HepG2 (cell line): ENCODE results near the gene GOLGB1. TPM values are rescaled to one million over a fixed set of nuclear protein-coding genes. Genes with fewer than 3 reads are reported as not detected.
"Not testable (repeated sequence)": the region's sequence is repeated elsewhere in the genome, so short reads cannot be mapped to it uniquely, and the experiment has no call there.

Experiments
- ATAC-seq: fragments of 200-7000 bp; cut with Tn5 transposase; 3 replicates; pipeline ENCODE4 v1.9.1; 2020; ENCODE audit warnings: mild to moderate bottlenecking, moderate library complexity
- BruUV-seq: library from RNA; stranded (reverse); fragments of 400-500 nt; replicated peaks from 2 replicates; lab custom pipeline; 2021; lab: Mats Ljungman, UMichigan
- CTCF ChIA-PET: fragments of 300-600 bp; formaldehyde crosslinking; extraction: SDS; loops from one replicate; lab custom pipeline; 2021; ENCODE audit warnings: low total read pairs, inconsistent platforms, low intra/inter-chr PET ratio; lab: Yijun Ruan, JAX
- POLR2A ChIA-PET: fragments of 350-600 bp; sonication (Branson Sonifier 250); formaldehyde crosslinking; loops from one replicate; lab custom pipeline; 2020; ENCODE audit warnings: antibody characterized with exemption, inconsistent platforms; lab: Yijun Ruan, JAX
- DNase-seq: peaks from one replicate; pipeline ENCODE4 v3.0.0-alpha.2; 2015; ENCODE audit warnings: low spot score
- FAIRE-seq: peaks from 3 replicates; lab custom pipeline; 2011; peaks lifted over from hg19 to GRCh38; lab: Jason Lieb, UNC
- H2AFZ ChIP-seq: one replicate; pipeline ENCODE4 v1.6.1; 2011; ENCODE audit warnings: low read length, inconsistent platforms
- H3K27ac ChIP-seq: fragments of 300-600 bp; 3 replicates; pipeline ENCODE4 v1.8.0; 2011; ENCODE audit warnings: mixed run types, mild to moderate bottlenecking, mixed read lengths, low read length, inconsistent platforms; ENCODE audit not compliant: insufficient read depth; ENCODE audit errors: extremely low read length
- H3K27me3 ChIP-seq, 2 experiments: fragments of 200-600 bp in 1 of 2; 2 replicates in 1 of 2; 3 replicates in 1 of 2; pipeline versions ENCODE4 v1.6.0 to v1.8.0; 2011; ENCODE audit warnings: low read length in 2 of 2, mild to moderate bottlenecking in 2 of 2, moderate library complexity in 2 of 2, inconsistent platforms in 1 of 2; ENCODE audit not compliant: insufficient read depth in 2 of 2, control insufficient read depth in 1 of 2
- H3K36me3 ChIP-seq, 2 experiments: fragments of 200-600 bp in 1 of 2; replicated peaks in 1 of 2; 2 replicates in 1 of 2; 3 replicates in 1 of 2; pipeline versions ENCODE4 v1.5.1 to v1.8.0; 2011; ENCODE audit warnings: low read length in 2 of 2, inconsistent platforms in 1 of 2; ENCODE audit not compliant: insufficient read depth in 2 of 2, control insufficient read depth in 1 of 2
- H3K4me1 ChIP-seq: 2 replicates; pipeline ENCODE4 v1.5.1; 2012; ENCODE audit warnings: low read length, inconsistent platforms; ENCODE audit not compliant: insufficient read depth
- H3K4me2 ChIP-seq: 2 replicates; pipeline ENCODE4 v1.6.0; 2011; ENCODE audit warnings: low read depth, low read length, inconsistent platforms
- H3K4me3 ChIP-seq, 3 experiments: fragments of 200-600 bp in 1 of 3; sonication (generic), shearing (Covaris generic) in 1 of 3; replicated peaks in 1 of 3; 2 replicates each; pipeline ENCODE4 v1.5.1; 2011 to 2016; ENCODE audit warnings: low read length in 3 of 3, inconsistent platforms in 2 of 3, low read depth in 2 of 3, mild to moderate bottlenecking in 2 of 3, control low read depth in 1 of 3, mixed read lengths in 1 of 3; ENCODE audit not compliant: insufficient read depth in 1 of 3
- H3K79me2 ChIP-seq: one replicate; pipeline ENCODE4 v1.6.1; 2011; ENCODE audit warnings: low read length, inconsistent platforms; ENCODE audit not compliant: insufficient read depth
- H3K9ac ChIP-seq: 2 replicates; pipeline ENCODE4 v1.6.0; 2011; ENCODE audit warnings: mild to moderate bottlenecking, low read depth, low read length, inconsistent platforms; ENCODE audit not compliant: insufficient read depth
- H3K9me3 ChIP-seq: 2 replicates; pipeline ENCODE4 v1.5.1; 2012; ENCODE audit warnings: mild to moderate bottlenecking, low read length
- H4K20me1 ChIP-seq: 2 replicates; pipeline ENCODE4 v1.6.0; 2011; ENCODE audit warnings: inconsistent platforms, mild to moderate bottlenecking, low read length, moderate library complexity; ENCODE audit not compliant: insufficient read depth
- ARHGAP35 ChIP-seq: sonication (generic); formaldehyde crosslinking; IDR thresholded peaks from 2 replicates; pipeline ENCODE4 v1.9.0; 2022; ENCODE audit warnings: mild to moderate bottlenecking, inconsistent platforms, moderate library complexity, missing genetic modification reagents, borderline replicate concordance
- HIVEP1 ChIP-seq: sonication (generic); formaldehyde crosslinking; IDR thresholded peaks from 2 replicates; pipeline ENCODE4 v1.4.0; 2020; ENCODE audit warnings: mild to moderate bottlenecking, missing genetic modification reagents
- IKZF1 ChIP-seq: fragments of 450-650 bp; IDR thresholded peaks from 2 replicates; pipeline ENCODE4 v1.7.1; 2016
- LCORL ChIP-seq, 2 experiments: fragments of 450-650 bp in 1 of 2; sonication (generic) in 1 of 2; formaldehyde crosslinking in 1 of 2; IDR thresholded peaks; 2 replicates each; pipeline versions ENCODE4 v1.5.0 to v1.6.1; 2017 to 2020; ENCODE audit warnings: antibody characterized with exemption in 1 of 2, missing genetic modification reagents in 1 of 2
- MEF2D ChIP-seq: sonication (generic); formaldehyde crosslinking; IDR thresholded peaks from 2 replicates; pipeline ENCODE4 v1.5.1; 2020; ENCODE audit warnings: mild to moderate bottlenecking, missing genetic modification reagents
- NPAS2 ChIP-seq: sonication (generic); formaldehyde crosslinking; IDR thresholded peaks from 2 replicates; pipeline ENCODE4 v1.8.0; 2022; ENCODE audit warnings: mild to moderate bottlenecking, missing genetic modification reagents, borderline replicate concordance
- ZMAT3 ChIP-seq: sonication (generic); formaldehyde crosslinking; conservative IDR thresholded peaks from 2 replicates; pipeline ENCODE4 v1.7.0; 2021; ENCODE audit warnings: missing genetic modification reagents
- ZNF331 ChIP-seq: sonication (generic); formaldehyde crosslinking; IDR thresholded peaks from 2 replicates; pipeline ENCODE4 v1.4.0; 2020; ENCODE audit warnings: missing genetic modification reagents
- ZNF432 ChIP-seq: sonication (generic); formaldehyde crosslinking; IDR thresholded peaks from 2 replicates; pipeline ENCODE4 v1.5.0; 2020; ENCODE audit warnings: missing genetic modification reagents, mild to moderate bottlenecking, borderline replicate concordance
- ZNF546 ChIP-seq: sonication (generic); formaldehyde crosslinking; conservative IDR thresholded peaks from 2 replicates; pipeline ENCODE4 v1.8.1; 2023; ENCODE audit warnings: mild to moderate bottlenecking, missing genetic modification reagents
- WGBS: methylation state at CpG from one replicate; pipeline ENCODE4 v1.1.6; 2017; ENCODE audit warnings: low lambda C conversion rate; 5-methylcytosine and 5-hydroxymethylcytosine counted together
- in situ Hi-C: cut with HindIII; loops from 2 replicates; pipeline ENCODE4 v1.10.0; 2017; ENCODE audit warnings: low pct_unique_long_range_greater_than_20kb; ENCODE audit not compliant: extremely low pct_ligation_motif_present
- intact Hi-C: fragments of 100-400 bp; cut with micrococcal nuclease; formaldehyde crosslinking; loops from one replicate; pipeline ENCODE4 v1.10.0; 2022; ENCODE audit not compliant: unreplicated experiment
- polyA plus RNA-seq, 8 experiments: library from polyadenylated mRNA; depleted of rRNA in 3 of 8; stranded (reverse) in 7 of 8; unstranded in 1 of 8; fragments of >200 nt; fragmentation: Illumina TruSeq in 4 of 8; extraction: Trizol in 4 of 8; gene quantifications; 2 replicates each; pipeline versions ENCODE4 v1.2.1 to v1.2.3, GENCODE V29; 2011 to 2016; ENCODE audit warnings: low read depth in 4 of 8, missing spikeins in 1 of 8, mixed read lengths in 1 of 8; ENCODE audit not compliant: insufficient read depth in 1 of 8
- total RNA-seq, 5 experiments: library from RNA; depleted of rRNA; stranded (reverse); fragments of >200 nt; fragmentation: Illumina TruSeq; extraction: Trizol; gene quantifications; 2 replicates each; pipeline ENCODE4 v1.2.3, GENCODE V29; 2016; ENCODE audit warnings: low read depth in 1 of 5

The GOLGB1 gene
- total and polyA plus RNA-seq, 2 of the 13 experiments (the other 11 are each of a cell fraction or from before 2014, with no cell fraction given) = 13.1 to 39.5 TPM

- no peak for TF ChIP-seq HIVEP1
- no peak for TF ChIP-seq MEF2D (CRISPR knock-in tag)
These were observed 58.6 kb downstream of the GOLGB1 start (continued) for GRCh38 chr3:121690777-121691405.

- BruUV-seq, H3K4me1 ChIP-seq, intact Hi-C loops, H3K27me3 ChIP-seq, H4K20me1 ChIP-seq, ATAC-seq, H3K27ac ChIP-seq, FAIRE-seq, H3K9ac ChIP-seq, H3K9me3 ChIP-seq, H3K4me3 ChIP-seq, H3K79me2 ChIP-seq, CTCF ChIA-PET, H3K4me2 ChIP-seq, in situ Hi-C loops, H2AFZ ChIP-seq, POLR2A ChIA-PET, DNase-seq: not testable (repeated sequence)
- H3K36me3 ChIP-seq = peaks cover 13 to 39% of the 10 kb centered on the region in 2 experiments
- 98% methylated on average over 14 of the region's 31 CpGs for WGBS
These were observed 60.8 kb downstream of the GOLGB1 start for GRCh38 chr3:121688747-121689146.

- Histone ChIP-seq H3K27me3 (no peaks in the 10 kb centered on the region), H3K36me3 (peaks cover 14 to 61% of the 10 kb centered on the region in 2 experiments; a peak in 4 of 5 replicates), H3K4me1 (no peaks in the 10 kb centered on the region), H4K20me1 (no peaks in the 10 kb centered on the region), H2AFZ (no peak overlapping the region), H3K79me2 (no peaks in the 10 kb centered on the region), H3K4me3 (no peak overlapping the region), H3K9ac (no peak overlapping the region), H3K4me2 (no peak overlapping the region), H3K27ac (no peak overlapping the region), H3K9me3 (no peaks in the 10 kb centered on the region)
- ATAC-seq = no peak
- intact Hi-C loops (no loop called here), in situ Hi-C loops (no loop called here)
- CTCF ChIA-PET = no interaction called here
- BruUV-seq = no TSS peak
- TF ChIP-seq ARHGAP35 (CRISPR knock-in tag) (no peak), NPAS2 (CRISPR knock-in tag) (no peak), LCORL (IDR thresholded peaks at IDR 0.05) (no peak), LCORL (CRISPR knock-in tag; IDR thresholded peaks at IDR 0.05) (no peak), ZNF432 (CRISPR knock-in tag) (no peak), ZMAT3 (CRISPR knock-in tag) (no peak), IKZF1 (no peak), ZNF331 (CRISPR knock-in tag) (no peak), ZNF546 (CRISPR knock-in tag) (no peak)
- no peak for FAIRE-seq
- POLR2A ChIA-PET = no interaction called here
- no peak for DNase-seq
- WGBS = 83% methylated on average over 1 of the region's 1 CpG
These were observed 67.7 kb downstream of the GOLGB1 start for GRCh38 chr3:121681792-121682191.
